Measurements from ENCODE around the gene ZNF652. TPM values are rescaled to one million over a fixed set of nuclear protein-coding genes. Genes with fewer than 3 reads are reported as not detected.
"Not testable (repeated sequence)": the region's sequence is repeated elsewhere in the genome, so short reads cannot be mapped to it uniquely, and the experiment has no call there.

ZNF652 gene
- total RNA-seq, 2 donors from 2014 or later: 53.5 to 56.9 TPM

DNA sequence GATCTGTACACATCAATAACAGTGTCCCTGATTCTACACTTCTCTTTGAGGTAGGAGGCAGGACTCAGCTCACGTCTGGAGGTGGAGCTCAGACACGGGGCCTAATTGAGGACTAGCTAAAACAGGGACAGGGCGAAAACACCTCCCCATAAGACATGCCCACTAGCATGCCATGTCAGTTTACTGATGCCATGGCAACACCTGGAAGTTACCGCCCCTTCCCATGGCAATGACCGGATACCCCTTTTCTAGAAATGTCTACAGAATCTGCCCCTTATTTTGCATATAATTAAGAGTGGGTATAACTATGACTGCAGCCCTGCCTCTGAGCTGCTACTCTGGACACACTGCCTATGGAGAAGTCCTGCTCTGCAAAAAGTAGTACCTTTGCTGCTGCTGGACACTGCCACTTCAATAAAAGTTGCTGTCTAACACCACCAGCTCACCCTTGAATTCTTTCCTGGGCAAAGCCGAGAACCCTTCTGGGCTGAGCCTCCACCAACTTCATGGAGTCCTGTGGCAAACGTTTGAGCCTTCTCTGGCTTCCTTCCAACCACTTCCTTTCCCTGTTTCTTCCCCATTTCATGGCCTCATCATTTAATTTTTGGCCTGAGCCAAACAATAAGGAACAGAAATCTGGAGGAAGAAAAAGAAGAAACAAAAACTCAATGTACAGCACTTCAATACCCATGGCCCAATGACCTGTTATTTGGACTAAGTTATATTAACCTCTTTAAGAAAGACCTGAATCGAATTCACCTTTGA lies 31.6 kb upstream of the ZNF652 start:
- ATAC-seq (no peak), DNase-seq (no peak)
- H3K27me3 Mint-ChIP-seq: no peaks in the 10 kb centered on the region
- no peaks in the 10 kb centered on the region for H3K36me3 Mint-ChIP-seq (ENCODE audit: low read depth)
- no peaks in the 10 kb centered on the region for H3K9me3 ChIP-seq (ENCODE audit: control insufficient read depth, low read length, poor library complexity, severe bottlenecking)
- no peak overlapping the region for H3K27ac Mint-ChIP-seq
- H3K4me1 Mint-ChIP-seq: peaks cover 36% of the 10 kb centered on the region
- H3K4me3 Mint-ChIP-seq: no peak overlapping the region

DNA sequence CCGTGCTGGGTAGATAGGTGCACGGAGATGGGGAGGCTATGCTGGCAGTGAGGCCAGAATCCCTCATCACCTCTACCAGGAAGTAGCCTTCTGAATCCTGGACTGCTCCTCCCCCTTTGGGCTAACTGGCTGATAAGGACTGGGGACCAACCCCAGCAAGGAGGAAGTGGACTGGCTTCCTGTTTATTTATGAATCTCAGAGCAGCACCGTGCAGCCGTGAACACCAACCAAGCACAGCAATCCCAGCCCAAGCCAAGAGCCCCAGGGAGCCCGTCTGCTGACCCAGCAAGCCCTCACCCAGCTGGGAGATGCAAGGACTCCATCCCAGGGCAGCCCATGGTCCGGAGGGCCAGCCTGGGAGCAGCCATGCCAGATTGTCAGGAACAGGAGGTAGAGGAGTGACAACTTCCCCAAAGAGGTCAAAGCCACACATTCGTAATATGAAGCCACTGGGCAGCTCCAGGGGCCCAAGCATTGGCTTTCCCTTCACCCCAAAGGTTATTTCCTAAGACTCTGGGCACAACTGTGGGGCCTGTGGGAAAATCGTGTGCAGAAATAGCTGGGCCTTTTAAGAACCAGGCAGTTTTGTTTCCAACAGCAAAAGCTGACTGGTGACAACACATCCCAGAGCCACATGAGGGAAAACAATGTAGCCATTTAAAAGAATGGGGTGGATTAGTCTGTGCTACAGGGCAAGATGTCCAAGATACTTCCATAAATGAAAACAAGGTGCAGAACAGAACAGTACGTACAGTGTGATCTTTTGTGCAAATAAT lies 28.7 kb upstream of the ZNF652 start:
- peak overlapping the region; percentile 85 for H3K4me3 Mint-ChIP-seq
- no peaks in the 10 kb centered on the region for H3K9me3 ChIP-seq (ENCODE audit: control insufficient read depth, low read length, poor library complexity, severe bottlenecking)
- ATAC-seq (no peak), DNase-seq (no peak)
- H3K27me3 Mint-ChIP-seq: no peaks in the 10 kb centered on the region
- H3K4me1 Mint-ChIP-seq: peaks cover 59% of the 10 kb centered on the region
- H3K36me3 Mint-ChIP-seq (ENCODE audit: low read depth): no peaks in the 10 kb centered on the region
- peak overlapping the region; percentile 91 for H3K27ac Mint-ChIP-seq

DNA sequence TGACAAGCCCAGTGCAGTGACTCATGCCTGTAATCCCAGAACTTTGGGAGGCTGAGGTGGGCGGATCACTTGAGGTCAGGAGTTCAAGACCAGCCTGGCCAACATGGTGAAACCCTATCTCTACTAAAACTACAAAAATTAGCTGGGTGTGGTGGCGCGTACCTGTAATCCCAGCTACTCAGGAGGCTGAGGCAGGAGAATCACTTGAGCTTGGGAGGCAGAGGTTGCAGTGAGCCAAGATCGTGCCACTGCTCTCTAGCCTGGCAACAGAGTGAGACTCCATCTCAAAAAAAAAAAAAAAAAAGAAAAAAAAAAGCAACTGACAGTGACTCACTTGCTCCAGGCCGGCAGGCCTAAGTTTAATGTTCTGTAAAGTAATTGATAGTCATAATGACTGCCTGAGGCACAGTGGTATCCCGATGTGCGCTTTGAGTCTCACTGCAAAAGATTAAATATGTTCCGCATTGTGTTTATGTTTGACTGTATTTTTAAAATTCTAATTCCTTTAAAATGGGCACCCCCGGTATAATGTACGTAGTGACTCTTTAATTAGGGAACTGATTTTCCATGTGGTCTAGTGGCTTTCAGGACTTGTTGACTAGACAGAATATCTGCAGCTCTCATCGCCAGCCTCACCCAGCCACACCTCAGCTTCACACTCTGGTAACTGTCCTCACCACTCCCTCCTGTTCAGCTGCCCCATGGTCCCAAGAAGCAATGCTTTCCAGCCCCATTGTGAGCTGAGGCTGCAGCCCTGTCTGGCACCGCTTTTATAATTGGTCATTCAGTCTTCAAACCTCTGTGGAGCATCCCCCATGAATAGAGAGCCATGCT lies 27.7 kb upstream of the ZNF652 start:
- H3K27me3 Mint-ChIP-seq; ATAC-seq; DNase-seq; H3K9me3 ChIP-seq (ENCODE audit: control insufficient read depth, low read length, poor library complexity, severe bottlenecking); H3K36me3 Mint-ChIP-seq (ENCODE audit: low read depth): not testable (repeated sequence)
- Mint-ChIP-seq H3K4me1 (peaks cover 53% of the 10 kb centered on the region), H3K27ac (peak overlapping the region; percentile 91), H3K4me3 (peak overlapping the region; percentile 85)

DNA sequence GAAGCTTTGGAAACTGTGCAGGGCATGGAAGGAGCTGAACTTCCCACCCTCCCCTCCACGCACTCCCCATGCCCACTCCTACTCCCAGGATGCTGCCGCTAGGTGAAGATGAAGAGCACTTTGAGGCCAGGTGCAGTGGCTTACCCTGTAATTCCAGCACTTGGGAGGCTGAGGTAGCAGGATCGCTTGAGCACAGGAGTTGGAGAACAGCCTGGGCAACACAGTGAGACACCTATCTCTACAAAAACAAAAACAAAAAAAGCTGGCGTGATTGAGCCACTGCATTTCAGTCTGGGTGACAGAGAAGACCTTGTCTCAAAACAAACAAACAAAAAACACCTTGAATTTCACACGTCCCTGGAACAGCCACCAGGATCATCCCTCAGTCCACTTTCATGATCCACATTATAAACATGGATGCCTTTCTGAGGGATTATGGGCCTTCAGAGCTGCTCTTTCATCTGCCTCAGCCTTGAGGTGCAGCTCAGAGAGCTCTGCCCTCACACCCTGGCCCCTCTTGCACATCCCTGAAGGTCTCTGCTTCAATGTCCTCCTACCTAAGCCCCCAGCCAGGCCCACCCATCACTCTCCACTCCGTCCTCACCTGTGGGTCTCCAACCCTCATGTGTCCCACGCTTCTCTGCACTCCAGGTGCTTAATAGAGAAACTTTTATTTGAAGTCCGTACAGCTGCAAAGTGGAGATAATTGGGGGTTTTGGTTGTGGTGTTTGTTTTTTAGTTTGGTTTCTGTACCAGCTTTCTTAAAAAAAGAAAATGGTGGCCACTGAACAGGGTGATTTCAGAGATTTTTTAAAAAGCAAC lies 26.9 kb upstream of the ZNF652 start:
- no peaks in the 10 kb centered on the region for H3K9me3 ChIP-seq (ENCODE audit: control insufficient read depth, low read length, poor library complexity, severe bottlenecking)
- DNase-seq (no peak), ATAC-seq (no peak)
- H3K27me3 Mint-ChIP-seq: no peaks in the 10 kb centered on the region
- no peaks in the 10 kb centered on the region for H3K36me3 Mint-ChIP-seq (ENCODE audit: low read depth)
- peaks cover 52% of the 10 kb centered on the region for H3K4me1 Mint-ChIP-seq
- H3K27ac Mint-ChIP-seq: peak overlapping the region; percentile 91
- peak overlapping the region; percentile 82 for H3K4me3 Mint-ChIP-seq

DNA sequence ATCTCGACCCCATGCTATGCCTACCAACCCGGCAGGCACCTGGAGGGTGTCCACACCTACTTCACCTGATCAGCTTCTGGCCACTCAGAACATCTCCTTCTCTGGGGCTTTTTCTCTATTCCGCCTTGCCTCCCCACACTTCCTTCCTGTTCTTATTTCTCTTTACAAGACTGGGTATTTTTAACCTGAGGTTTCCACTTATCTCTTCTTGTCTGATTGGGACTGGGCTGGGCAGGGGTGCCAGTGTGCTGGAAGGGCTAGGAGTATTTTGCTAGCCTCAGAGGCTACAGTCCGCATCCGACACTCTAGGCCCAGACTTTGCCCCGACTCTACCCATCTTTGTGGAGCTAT lies 26.2 kb upstream of the ZNF652 start:
- ATAC-seq (peak; percentile 95), DNase-seq (peak in 1 of 3 donors; percentile 11)
- H3K4me3 Mint-ChIP-seq: peak overlapping the region; percentile 82
- peaks cover 47% of the 10 kb centered on the region for H3K4me1 Mint-ChIP-seq
- H3K36me3 Mint-ChIP-seq (ENCODE audit: low read depth): no peaks in the 10 kb centered on the region
- no peaks in the 10 kb centered on the region for H3K9me3 ChIP-seq (ENCODE audit: control insufficient read depth, low read length, poor library complexity, severe bottlenecking)
- H3K27ac Mint-ChIP-seq: peak overlapping the region; percentile 91
- H3K27me3 Mint-ChIP-seq: no peaks in the 10 kb centered on the region

DNA sequence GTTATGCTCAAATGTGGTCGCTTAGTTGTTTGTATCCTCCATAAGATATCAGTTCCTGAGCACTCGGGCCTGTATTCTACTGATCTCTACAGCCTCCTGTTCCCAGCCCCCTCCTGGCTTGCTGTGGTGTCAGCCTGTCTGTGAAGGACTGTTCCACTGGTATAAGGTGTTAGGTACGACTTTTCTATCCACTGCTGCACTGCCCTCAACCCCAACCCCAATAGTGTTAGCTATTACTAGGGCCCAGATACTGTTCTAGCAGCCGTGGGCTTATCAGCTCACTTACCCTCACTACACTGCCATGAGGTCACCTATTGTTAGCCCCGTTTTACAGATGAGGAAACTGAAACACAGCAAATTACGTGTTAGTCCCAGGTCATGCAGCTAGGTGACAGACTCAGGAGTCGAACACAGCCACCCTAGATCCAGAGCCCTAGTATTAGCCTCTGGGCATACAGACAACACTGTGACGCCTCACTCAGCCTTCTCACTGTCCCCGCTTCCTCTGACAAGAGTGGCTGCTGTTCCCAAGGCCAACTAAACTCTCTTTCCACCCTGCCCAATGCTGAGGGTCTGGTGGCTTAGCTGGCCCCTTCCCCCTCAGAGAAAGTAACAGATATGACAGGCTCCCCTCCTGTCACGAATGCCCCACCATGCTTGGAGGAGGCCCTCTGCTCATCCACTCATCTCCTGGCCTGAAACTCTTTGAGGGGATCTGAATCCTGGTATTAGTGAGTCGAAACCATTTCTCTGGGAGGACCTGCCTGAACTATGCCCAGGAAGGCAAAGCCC lies 25.6 kb upstream of the ZNF652 start:
- Mint-ChIP-seq H3K4me1 (peaks cover 47% of the 10 kb centered on the region), H3K27me3 (no peaks in the 10 kb centered on the region), H3K4me3 (peak overlapping the region; percentile 82), H3K36me3 (ENCODE audit: low read depth) (no peaks in the 10 kb centered on the region), H3K27ac (peak overlapping the region; percentile 91)
- ATAC-seq (peak; percentile 9), DNase-seq (no peak)
- no peaks in the 10 kb centered on the region for H3K9me3 ChIP-seq (ENCODE audit: control insufficient read depth, low read length, poor library complexity, severe bottlenecking)

DNA sequence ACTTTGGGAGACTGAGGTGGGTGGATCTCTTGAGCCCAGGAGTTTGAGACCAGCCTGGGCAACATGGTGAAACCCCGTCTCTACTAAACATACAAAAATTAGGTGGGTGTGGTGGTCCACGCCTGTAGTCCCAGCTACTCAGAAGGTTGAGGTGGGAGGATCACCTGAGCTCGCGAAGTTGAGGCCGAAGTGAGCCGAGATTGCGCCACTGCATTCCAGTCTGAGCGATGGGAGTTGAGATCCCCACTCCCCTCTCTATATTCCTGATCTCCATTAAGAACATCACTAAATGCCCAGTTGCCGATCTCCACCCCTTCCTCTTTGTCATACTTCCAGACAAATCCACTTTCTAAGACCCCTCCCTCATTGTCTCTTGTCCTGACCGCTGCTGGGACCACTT lies 24.3 kb upstream of the ZNF652 start:
- ATAC-seq (no peak), DNase-seq (no peak)
- H3K9me3 ChIP-seq (ENCODE audit: control insufficient read depth, low read length, poor library complexity, severe bottlenecking): no peaks in the 10 kb centered on the region
- Mint-ChIP-seq H3K4me1 (peaks cover 53% of the 10 kb centered on the region), H3K27ac (no peak overlapping the region), H3K36me3 (ENCODE audit: low read depth) (no peaks in the 10 kb centered on the region), H3K27me3 (no peaks in the 10 kb centered on the region), H3K4me3 (no peak overlapping the region)

DNA sequence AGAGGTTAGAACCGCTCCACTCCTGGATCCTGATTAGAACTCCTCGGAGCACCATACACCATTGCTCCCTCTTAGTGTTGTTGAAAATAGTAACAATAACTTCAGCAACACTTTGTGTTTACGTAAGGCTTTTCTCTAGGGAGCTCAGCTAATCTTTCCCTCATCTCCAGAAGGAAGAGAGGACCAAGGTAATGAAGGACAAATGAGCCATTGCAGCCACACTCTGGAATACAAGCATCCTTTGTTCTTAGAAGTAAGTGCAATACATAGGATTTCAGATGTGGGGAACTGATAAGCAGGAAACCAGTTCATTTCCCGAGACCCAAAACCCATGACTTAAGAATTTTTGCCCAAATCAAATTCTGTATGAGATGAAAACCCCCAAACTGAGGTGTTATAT lies 22.9 kb upstream of the ZNF652 start:
- Mint-ChIP-seq H3K36me3 (ENCODE audit: low read depth) (no peaks in the 10 kb centered on the region), H3K27ac (no peak overlapping the region), H3K4me1 (peaks cover 41% of the 10 kb centered on the region), H3K27me3 (no peaks in the 10 kb centered on the region), H3K4me3 (no peak overlapping the region)
- ATAC-seq: no peak
- no peaks in the 10 kb centered on the region for H3K9me3 ChIP-seq (ENCODE audit: control insufficient read depth, low read length, poor library complexity, severe bottlenecking)
- no peak for DNase-seq

DNA sequence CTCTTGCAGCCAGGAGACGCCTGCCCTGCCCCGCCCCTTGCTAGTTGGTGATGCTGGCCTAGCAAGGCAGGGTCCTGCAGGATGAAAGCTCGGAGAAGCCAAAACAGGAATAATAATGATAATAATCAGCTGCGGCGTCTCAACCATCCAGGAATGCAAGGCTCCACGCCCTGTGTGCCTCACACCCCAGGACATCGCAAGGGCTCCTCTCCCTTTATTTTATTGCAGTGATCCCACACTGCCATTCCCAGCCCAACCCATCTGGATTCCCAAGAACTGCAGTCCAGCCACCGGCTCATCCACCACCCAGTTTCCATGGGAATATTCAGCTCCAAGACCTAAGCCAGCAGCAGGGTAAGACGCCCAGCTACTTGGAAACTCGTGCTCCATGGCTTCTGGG lies 21.0 kb upstream of the ZNF652 start:
- DNase-seq (no peak), ATAC-seq (no peak)
- peaks cover 24% of the 10 kb centered on the region for H3K4me1 Mint-ChIP-seq
- peaks cover 6% of the 10 kb centered on the region for H3K36me3 Mint-ChIP-seq (ENCODE audit: low read depth)
- H3K9me3 ChIP-seq (ENCODE audit: control insufficient read depth, low read length, poor library complexity, severe bottlenecking): no peaks in the 10 kb centered on the region
- no peak overlapping the region for H3K27ac Mint-ChIP-seq
- no peak overlapping the region for H3K4me3 Mint-ChIP-seq
- H3K27me3 Mint-ChIP-seq: no peaks in the 10 kb centered on the region

DNA sequence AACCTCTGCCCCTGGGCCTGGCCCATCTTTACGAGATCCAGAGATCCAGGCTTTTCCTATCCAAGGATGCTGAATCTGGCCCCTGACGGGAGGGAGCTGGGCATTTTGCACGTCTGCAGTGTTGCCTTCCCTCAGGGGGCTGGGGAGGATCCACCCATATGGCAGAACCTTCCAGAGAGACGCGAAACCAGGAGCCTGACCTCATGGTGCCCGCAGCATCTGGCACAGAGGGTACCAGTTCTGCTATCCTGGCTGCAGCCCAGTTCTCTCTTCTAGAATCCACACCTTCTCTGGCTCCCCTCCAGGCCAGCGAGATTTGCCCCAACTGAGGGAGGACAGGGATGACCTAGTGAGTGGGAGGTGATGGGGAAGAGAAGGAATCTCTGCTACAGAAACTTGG lies 20.5 kb upstream of the ZNF652 start:
- DNase-seq: no peak
- H3K27ac Mint-ChIP-seq: peak overlapping the region; percentile 72
- ATAC-seq: no peak
- peaks cover 19% of the 10 kb centered on the region for H3K4me1 Mint-ChIP-seq
- H3K27me3 Mint-ChIP-seq: no peaks in the 10 kb centered on the region
- no peaks in the 10 kb centered on the region for H3K9me3 ChIP-seq (ENCODE audit: control insufficient read depth, low read length, poor library complexity, severe bottlenecking)
- H3K4me3 Mint-ChIP-seq: no peak overlapping the region
- H3K36me3 Mint-ChIP-seq (ENCODE audit: low read depth): peaks cover 6% of the 10 kb centered on the region

DNA sequence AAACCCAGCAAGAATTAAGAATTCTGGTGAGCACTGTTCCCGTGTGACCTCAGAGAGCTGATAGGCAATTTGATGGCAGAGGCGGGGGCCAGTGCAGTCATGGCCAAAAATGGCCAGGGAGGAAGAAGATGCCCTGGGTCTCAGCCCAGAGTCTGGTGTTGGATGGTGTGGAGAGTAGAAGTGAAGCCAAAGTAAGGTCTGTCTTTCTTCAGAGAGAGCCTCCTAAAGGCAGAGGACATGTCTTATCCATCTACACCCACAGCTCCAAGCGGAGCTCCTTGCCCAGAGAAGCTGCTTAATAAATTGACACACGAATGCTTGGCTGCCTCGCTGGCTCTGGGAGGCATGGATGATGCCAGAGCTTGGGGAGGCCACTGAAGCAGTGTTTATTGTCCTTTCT lies 19.7 kb upstream of the ZNF652 start:
- Mint-ChIP-seq H3K27me3 (no peaks in the 10 kb centered on the region), H3K36me3 (ENCODE audit: low read depth) (peaks cover 6% of the 10 kb centered on the region), H3K27ac (peak overlapping the region; percentile 72), H3K4me3 (no peak overlapping the region), H3K4me1 (peaks cover 17% of the 10 kb centered on the region)
- ATAC-seq (no peak), DNase-seq (no peak)
- no peaks in the 10 kb centered on the region for H3K9me3 ChIP-seq (ENCODE audit: control insufficient read depth, low read length, poor library complexity, severe bottlenecking)

DNA sequence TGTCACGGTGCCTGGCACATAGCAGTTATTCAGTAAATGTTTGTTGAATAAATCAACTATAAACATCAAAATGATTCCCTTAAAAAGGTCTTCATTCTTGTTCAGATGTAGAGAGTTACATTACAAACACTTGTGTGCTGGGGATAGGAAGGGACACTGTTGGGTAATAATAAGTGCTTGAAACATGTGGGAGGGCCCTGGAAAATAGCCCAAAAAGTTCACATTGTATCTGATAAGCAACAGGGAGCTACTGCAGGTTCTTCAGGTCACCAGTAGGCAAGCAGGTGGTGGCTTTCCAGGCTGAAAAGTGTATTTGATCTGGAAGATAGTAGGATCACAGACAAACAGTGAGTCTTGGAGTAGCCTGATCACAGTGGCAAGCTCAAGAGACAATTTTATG lies 19.0 kb upstream of the ZNF652 start:
- Mint-ChIP-seq H3K4me1 (peaks cover 15% of the 10 kb centered on the region), H3K27me3 (no peaks in the 10 kb centered on the region), H3K36me3 (ENCODE audit: low read depth) (peaks cover 6% of the 10 kb centered on the region), H3K4me3 (no peak overlapping the region), H3K27ac (no peak overlapping the region)
- DNase-seq (no peak), ATAC-seq (no peak)
- no peaks in the 10 kb centered on the region for H3K9me3 ChIP-seq (ENCODE audit: control insufficient read depth, low read length, poor library complexity, severe bottlenecking)

All from T-helper 17 cell (primary cell).